Ectodermal cell (in vitro differentiated cells): ENCODE data around the gene SCN5A.

Source experiments
- H3K27ac ChIP-seq: 2 replicates; pipeline ENCODE4 v1.7.0; 2013; ENCODE audit warnings: mild to moderate bottlenecking, low read depth, low read length; ENCODE audit not compliant: insufficient read depth, poor library complexity, severe bottlenecking
- H3K27me3 ChIP-seq: 2 replicates; pipeline ENCODE4 v1.7.0; 2013; ENCODE audit warnings: mild to moderate bottlenecking, low read length; ENCODE audit not compliant: insufficient read depth, control insufficient read depth, poor library complexity, severe bottlenecking
- H3K36me3 ChIP-seq: one replicate; pipeline ENCODE4 v1.7.0; 2013; ENCODE audit warnings: low read length; ENCODE audit not compliant: control insufficient read depth, insufficient read depth
- H3K4me1 ChIP-seq: one replicate; pipeline ENCODE4 v1.7.0; 2013; ENCODE audit warnings: low read length; ENCODE audit not compliant: control insufficient read depth, insufficient read depth
- H3K4me3 ChIP-seq: 2 replicates; pipeline ENCODE4 v1.7.0; 2013; ENCODE audit warnings: low read depth, low read length, control low read depth; ENCODE audit not compliant: insufficient read depth
- H3K9me3 ChIP-seq: 2 replicates; pipeline ENCODE4 v1.7.0; 2013; ENCODE audit warnings: mild to moderate bottlenecking, low read length, moderate library complexity; ENCODE audit not compliant: control insufficient read depth
- WGBS, 2 experiments: methylation state at CpG; one replicate each; pipeline ENCODE4 v1.1.7; 2013; ENCODE audit warnings: missing lambda C conversion rate in 2 of 2; 5-methylcytosine and 5-hydroxymethylcytosine counted together

The SCN5A gene

DNA sequence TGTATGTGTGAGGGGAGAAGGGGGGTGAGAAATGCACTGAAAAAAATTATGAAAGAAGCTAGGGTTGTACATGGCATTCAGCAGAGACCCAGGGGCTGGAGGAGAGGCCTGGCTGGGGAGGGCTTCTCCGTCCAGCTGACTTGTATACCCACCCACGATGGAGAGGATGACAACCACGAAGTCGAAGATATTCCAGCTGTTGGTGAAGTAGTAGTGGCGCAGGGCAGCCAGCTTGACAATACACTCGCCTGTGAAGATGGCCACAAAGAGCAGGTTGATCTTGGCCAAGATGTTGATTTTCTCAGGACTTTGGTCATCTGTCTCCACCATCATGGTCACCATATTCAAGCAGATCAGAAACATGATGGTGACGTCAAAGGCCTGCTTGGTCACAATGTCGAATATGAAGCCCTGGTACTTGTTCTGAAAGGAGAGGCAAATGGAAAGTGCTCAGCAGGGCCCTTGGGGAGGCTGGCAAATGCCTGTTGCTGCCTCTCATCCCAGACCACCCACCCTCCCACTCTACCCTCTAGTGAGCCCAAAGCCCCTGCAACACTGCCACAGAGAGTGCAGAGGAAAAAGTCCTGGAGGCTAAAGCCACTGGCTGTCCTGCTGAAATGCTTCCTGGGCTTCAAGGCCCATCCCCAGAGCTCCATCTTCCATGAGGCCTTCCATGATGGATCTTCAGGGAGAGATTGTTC is 95.2 kb downstream of the SCN5A start:
- Histone ChIP-seq H3K4me1 (no peaks in the 10 kb centered on the region), H3K9me3 (no peaks in the 10 kb centered on the region), H3K36me3 (no peaks in the 10 kb centered on the region), H3K27ac (no peak overlapping the region), H3K4me3 (no peak overlapping the region), H3K27me3 (no peaks in the 10 kb centered on the region)
- WGBS, 2 experiments, result 92% methylated on average over 8 of the region's 8 CpGs

DNA sequence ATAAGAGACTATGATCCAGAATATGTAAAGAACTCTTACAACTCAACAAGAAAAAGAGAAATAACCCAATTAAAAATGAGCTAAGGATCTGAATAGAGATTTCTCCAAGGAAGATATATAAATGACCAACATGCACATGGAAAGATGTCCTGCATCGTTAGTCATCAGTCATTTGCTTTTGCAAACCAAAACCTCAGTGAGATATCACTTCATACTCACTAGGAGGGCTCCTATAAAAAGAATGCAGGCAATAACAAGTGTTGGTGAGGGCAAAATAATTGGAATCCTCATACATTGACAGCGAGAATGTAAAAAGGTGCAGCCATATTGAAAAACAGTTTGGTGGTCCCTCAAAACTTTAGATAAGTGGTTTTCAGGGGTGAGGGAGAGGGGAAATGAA is 96.4 kb downstream of the SCN5A start:
- H3K36me3 ChIP-seq, result no peaks in the 10 kb centered on the region
- H3K4me3 ChIP-seq, result no peak overlapping the region
- no peak overlapping the region for H3K27ac ChIP-seq
- no peaks in the 10 kb centered on the region for H3K9me3 ChIP-seq
- WGBS, 2 experiments, result 95 to 97% methylated on average over 1 to 2 of the region's 2 CpGs
- H3K27me3 ChIP-seq, result no peaks in the 10 kb centered on the region
- H3K4me1 ChIP-seq, result no peaks in the 10 kb centered on the region

DNA sequence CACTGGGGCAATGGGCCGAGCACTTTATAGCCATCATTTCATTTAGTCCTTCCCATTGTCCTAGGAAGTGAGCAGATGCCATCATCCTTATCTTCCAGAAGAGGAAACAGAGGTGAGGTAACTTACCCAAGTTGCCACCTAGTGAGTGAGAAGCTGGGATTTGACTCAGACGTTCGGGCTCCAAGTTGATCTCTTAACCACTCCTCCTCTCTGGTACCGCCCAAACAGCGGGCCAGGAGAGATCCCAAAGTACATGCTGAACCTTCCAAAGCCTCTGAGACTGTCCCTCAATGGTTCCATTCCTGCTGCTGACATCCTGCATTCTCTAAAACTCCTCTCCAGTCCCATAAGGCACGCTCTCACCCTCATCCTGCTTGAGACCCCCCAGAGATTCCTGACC is 97.1 kb downstream of the SCN5A start:
- H3K9me3 ChIP-seq, result no peaks in the 10 kb centered on the region
- H3K4me3 ChIP-seq, result no peak overlapping the region
- no peaks in the 10 kb centered on the region for H3K27me3 ChIP-seq
- no peaks in the 10 kb centered on the region for H3K4me1 ChIP-seq
- H3K36me3 ChIP-seq, result no peaks in the 10 kb centered on the region
- no peak overlapping the region for H3K27ac ChIP-seq
- 82 to 87% methylated on average over 6 of the region's 6 CpGs for WGBS, 2 experiments

DNA sequence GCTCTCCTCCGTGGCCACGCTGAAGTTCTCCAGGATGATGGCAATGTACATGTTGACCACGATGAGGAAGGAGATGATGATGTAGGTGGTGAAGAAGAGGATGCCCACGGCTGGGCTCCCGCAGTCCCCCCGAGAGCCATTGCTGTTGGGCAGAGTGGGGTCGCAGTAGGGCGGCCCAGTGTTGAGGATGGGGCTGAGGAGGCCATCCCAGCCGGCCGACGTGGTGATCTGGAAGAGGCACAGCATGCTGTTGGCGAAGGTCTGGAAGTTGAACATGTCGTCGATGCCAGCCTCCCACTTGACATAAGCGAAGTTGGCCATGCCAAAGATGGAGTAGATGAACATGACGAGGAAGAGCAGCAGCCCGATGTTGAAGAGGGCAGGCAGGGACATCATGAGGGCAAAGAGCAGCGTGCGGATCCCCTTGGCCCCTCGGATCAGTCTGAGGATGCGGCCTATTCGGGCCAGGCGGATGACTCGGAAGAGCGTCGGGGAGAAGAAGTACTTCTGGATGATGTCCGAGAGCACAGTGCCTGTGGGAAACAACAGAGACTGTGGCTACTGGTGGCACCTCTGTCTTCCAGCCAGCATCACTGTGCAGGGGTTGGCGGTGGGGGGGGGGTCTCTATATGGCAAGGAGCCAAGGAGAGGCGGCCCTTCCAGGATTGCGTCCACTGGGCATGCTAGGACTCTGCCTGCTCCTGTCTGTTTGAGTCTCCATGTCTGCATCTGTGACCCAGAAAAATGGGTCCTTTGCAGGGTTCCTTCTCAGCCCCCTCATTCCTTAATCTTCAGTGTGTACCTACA is 98.3 kb downstream of the SCN5A start:
- 94 to 95% methylated on average over 30 of the region's 30 CpGs for WGBS, 2 experiments
- Histone ChIP-seq H3K27me3 (no peaks in the 10 kb centered on the region), H3K27ac (no peak overlapping the region), H3K36me3 (no peaks in the 10 kb centered on the region), H3K4me1 (no peaks in the 10 kb centered on the region), H3K4me3 (no peak overlapping the region), H3K9me3 (no peaks in the 10 kb centered on the region)

- Histone ChIP-seq H3K4me1 (no peaks in the 10 kb centered on the region), H3K27me3 (no peaks in the 10 kb centered on the region), H3K9me3 (no peaks in the 10 kb centered on the region), H3K27ac (no peak overlapping the region), H3K36me3 (no peaks in the 10 kb centered on the region), H3K4me3 (no peak overlapping the region)
- WGBS, 2 experiments, result 96 to 97% methylated on average over 33 of the region's 33 CpGs
These were observed 99.3 kb downstream of the SCN5A start for GRCh38 chr3:38549957-38550840.

- Histone ChIP-seq H3K9me3 (no peaks in the 10 kb centered on the region), H3K4me1 (no peaks in the 10 kb centered on the region)
- WGBS, 2 experiments, result 93 to 94% methylated on average over 7 of the region's 7 CpGs
These were observed 100.0 kb downstream of the SCN5A start for GRCh38 chr3:38549486-38549885.

DNA sequence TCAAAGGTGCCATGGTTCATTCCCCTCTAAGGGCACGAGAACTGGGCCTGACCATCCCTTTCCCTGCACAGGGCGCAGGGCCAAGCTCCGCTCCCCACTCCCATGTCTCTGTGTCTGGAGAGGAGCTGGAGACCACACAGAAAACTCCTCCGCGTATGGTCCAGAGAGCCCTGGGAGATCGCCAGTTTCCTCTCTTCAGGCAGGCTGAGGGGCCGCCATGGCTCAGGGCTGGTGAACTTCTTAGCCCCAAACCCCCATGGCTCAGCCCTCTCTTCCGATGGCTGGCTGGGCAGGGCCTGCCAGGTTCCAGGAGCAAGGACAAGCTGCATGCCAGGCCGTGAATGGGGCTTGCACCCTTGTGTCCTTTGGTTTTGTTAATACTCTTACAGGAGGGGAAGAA is 100.4 kb downstream of the SCN5A start:
- Histone ChIP-seq H3K27ac (no peak overlapping the region), H3K4me3 (no peak overlapping the region), H3K36me3 (no peaks in the 10 kb centered on the region), H3K4me1 (no peaks in the 10 kb centered on the region), H3K9me3 (no peaks in the 10 kb centered on the region), H3K27me3 (no peaks in the 10 kb centered on the region)
- WGBS, 2 experiments, result 93 to 94% methylated on average over 9 of the region's 9 CpGs

More at GRCh38 chr3:38549486-38549885, 100.0 kb downstream of the SCN5A start:
- Histone ChIP-seq H3K4me3 (no peak overlapping the region), H3K27ac (no peak overlapping the region), H3K36me3 (no peaks in the 10 kb centered on the region), H3K27me3 (no peaks in the 10 kb centered on the region)

- H3K9me3 ChIP-seq, result no peaks in the 10 kb centered on the region
- no peaks in the 10 kb centered on the region for H3K4me1 ChIP-seq
- H3K27ac ChIP-seq, result no peak overlapping the region
- no peaks in the 10 kb centered on the region for H3K27me3 ChIP-seq
- H3K36me3 ChIP-seq, result no peaks in the 10 kb centered on the region
- H3K4me3 ChIP-seq, result no peak overlapping the region
- 77 to 80% methylated on average over 17 of the region's 17 CpGs for WGBS, 2 experiments
These were observed 101.1 kb downstream of the SCN5A start for GRCh38 chr3:38548154-38548931.

GRCh38 chr3:38545983-38546382 is 103.5 kb downstream of the SCN5A start:
- Histone ChIP-seq H3K36me3 (no peaks in the 10 kb centered on the region), H3K4me3 (no peak overlapping the region), H3K4me1 (no peaks in the 10 kb centered on the region), H3K27ac (no peak overlapping the region), H3K27me3 (no peaks in the 10 kb centered on the region), H3K9me3 (no peaks in the 10 kb centered on the region)
- WGBS, 2 experiments, result 94 to 95% methylated on average over 4 of the region's 4 CpGs
